Inflammatory macrophage (primary cell): ENCODE results near the gene PSMG3.

Experiments used
- DNase-seq, 2 donors: peaks; one replicate each; pipeline ENCODE4 v3.0.0-alpha.2; 2020 to 2022

PSMG3 gene

GRCh38 chr7:1544178-1544895, 25.5 kb downstream of the PSMG3 start:
- DNase-seq: peak in 1 of 2 donors; percentile 8

GRCh38 chr7:1543826-1544177, 26.0 kb downstream of the PSMG3 start:
- DNase-seq: no peak

DNA sequence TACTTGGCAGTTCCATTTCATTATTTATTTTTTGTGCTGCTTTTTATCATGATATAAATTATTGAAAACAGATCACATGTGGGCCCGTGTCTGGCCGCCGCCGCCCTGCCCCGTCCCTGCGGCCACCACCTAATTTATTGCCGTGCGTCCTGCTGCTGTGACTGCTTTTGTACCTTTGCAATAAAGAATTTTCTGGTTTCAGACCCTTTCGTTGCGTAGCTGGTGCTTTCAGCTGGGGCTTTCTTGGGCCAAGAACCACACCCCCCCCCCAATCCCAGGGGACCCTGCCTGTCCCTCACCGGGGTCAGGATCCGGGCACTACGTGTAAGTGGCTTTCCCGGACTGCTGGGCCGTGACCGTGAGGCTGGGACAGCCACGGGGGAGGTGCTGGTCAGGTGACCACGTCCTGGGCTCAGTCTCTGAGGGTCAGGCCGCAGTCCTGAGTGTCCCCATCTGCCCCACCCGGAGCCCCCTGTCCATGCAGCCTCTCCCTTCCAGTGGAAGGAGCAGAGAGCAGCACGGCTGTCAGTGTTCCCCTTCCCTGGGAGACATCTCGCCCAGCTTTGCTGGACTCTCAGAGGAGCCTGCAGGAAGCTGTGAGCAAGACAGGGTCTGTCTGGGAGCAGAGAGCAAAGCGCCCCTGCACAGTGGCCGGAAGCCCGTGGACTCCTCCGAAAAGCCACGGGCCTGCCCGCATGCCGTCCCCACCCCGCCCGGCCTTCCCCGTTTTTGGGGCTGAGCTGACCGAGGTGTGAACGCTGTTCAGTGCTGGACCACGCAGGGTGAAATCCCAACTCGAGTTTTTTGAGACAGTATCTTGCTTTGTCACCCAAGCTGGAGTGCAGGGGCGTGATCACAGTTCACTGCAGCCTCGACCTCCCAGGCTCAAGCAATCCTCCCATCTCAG, 26.7 kb downstream of the PSMG3 start:
- no peak for DNase-seq

- DNase-seq: no peak
Observed at GRCh38 chr7:1542329-1542728, 27.5 kb downstream of the PSMG3 start.

- no peak for DNase-seq
Observed at GRCh38 chr7:1541431-1542162, 28.2 kb downstream of the PSMG3 start.

- no peak for DNase-seq
Observed at GRCh38 chr7:1540776-1541271, 29.0 kb downstream of the PSMG3 start.

- DNase-seq: no peak
Observed at GRCh38 chr7:1539882-1540775, 29.7 kb downstream of the PSMG3 start.

GRCh38 chr7:1539181-1539881, 30.5 kb downstream of the PSMG3 start:
- no peak for DNase-seq

- no peak for DNase-seq
Observed at GRCh38 chr7:1538544-1539180, 31.2 kb downstream of the PSMG3 start.

- no peak for DNase-seq
Observed at GRCh38 chr7:1537535-1538412, 32.1 kb downstream of the PSMG3 start.

DNA sequence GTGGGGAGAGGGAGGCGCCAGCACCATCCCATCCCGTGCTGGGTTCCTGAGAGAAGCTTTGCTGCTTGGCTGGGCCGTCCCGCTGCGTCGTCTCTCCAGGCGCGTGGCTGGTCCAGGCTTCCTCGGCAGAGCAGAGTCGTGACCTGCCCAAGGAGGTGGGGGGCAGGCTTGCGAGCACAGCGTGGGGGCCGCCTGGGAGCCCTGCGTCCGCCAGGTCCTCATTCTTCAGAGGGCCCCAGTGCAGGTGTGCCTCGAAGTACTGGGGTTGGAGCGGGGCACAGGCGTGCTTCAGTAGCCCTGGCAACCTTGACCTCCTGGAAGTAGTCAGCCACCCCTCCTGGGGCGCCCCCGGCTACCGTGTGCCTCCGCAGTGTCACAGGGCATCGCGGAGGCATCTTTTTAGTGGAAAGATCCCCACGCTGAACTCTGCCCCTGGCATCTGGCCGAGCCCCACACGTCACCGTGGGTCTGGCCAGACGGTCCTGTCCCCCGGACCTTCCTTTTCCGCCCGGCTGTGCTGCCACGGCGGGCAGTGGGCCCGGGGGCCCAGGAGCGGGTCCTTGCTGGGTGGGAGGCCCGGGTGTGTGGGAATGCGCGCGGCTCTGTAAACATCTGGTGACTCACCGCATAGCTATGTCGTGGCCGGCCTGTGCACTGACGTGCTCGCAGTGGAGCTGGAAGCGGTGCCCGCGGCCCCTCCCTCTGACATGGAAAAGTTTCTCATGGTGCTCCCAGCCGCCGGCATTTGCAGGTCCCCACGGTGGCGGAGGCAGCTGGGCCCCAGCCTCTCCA, 32.9 kb downstream of the PSMG3 start:
- DNase-seq: no peak

DNA sequence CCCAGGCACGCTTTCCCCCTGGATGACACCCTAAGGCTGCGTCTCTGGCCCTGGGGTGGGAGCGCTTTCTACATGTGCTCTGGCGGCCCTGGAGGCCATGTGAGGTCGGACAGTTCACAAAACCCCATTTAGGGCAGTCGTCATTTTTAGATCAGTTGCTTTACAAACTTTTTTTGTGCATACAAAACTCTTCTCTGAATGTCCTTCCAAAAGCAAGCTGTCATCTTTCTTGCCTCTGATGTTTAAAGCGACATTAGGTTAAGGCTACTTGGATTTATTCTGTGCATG, 33.4 kb downstream of the PSMG3 start:
- no peak for DNase-seq

DNA sequence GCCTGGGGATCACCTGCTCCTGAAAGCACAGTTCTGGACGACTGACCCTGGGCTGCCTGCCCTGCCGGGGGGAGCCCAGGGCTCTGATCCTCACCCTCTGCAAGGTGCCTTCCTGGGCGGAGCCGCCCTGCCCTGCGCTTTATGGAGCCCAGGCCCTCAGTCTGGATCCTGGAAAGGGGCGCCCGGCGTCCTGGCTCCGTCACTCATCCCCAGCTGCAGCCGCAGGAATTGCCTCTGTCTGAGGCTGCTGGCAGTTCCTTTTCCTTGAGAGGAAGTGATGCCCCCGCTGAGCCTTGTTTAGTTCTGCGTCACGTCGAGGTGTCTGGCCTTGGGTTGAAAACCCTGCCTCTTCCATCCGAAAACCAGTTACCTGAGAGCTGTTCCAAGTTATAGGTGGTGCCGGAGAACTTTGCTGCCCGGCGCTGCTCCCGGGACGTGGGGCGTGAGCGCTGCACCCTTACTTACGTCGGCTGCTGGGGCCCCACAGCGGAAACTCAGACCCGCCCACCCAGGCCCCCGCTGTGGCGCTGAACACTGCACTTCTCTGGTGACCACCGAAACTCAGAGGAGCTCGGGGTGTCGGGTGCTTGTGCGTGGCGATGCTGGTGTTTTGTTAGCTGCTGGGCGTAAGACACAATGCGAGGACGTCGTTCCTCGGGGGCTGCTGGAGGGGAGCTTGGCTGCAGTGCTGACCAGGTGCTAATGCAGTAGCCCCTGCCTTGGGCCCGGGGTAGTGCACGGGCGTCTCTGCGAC, 34.0 kb downstream of the PSMG3 start:
- DNase-seq: peak; percentile 52 to 69

GRCh38 chr7:1535100-1535458, 34.8 kb downstream of the PSMG3 start:
- DNase-seq: no peak

- no peak for DNase-seq
Observed at GRCh38 chr7:1534330-1535099, 35.3 kb downstream of the PSMG3 start.

- peak; percentile 65 to 76 for DNase-seq
Observed at GRCh38 chr7:1533547-1534329, 36.1 kb downstream of the PSMG3 start.

DNA sequence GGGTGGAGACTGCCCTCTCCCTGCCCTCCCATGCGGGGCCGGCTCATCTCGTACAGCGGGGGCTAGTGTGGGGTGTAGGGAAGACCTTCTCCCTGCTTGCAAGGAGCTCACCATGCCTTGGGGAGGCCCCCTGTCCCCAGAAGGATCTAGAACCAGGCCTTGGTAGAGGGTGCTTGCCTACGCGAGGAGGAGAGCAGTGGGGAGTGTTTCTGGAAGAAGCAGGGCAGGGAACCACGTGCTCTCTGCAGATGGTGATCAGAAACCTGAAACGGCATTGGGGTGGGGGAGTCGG, 36.6 kb downstream of the PSMG3 start:
- no peak for DNase-seq
